CD4-positive, alpha-beta T cell treated with Interleukin-4 for 4 hours (primary cell): ENCODE results near the gene SCUBE1.

Source experiments
- DNase-seq: peaks from one replicate; pipeline ENCODE4 v3.0.0-alpha.2; 2020

SCUBE1 gene

DNA sequence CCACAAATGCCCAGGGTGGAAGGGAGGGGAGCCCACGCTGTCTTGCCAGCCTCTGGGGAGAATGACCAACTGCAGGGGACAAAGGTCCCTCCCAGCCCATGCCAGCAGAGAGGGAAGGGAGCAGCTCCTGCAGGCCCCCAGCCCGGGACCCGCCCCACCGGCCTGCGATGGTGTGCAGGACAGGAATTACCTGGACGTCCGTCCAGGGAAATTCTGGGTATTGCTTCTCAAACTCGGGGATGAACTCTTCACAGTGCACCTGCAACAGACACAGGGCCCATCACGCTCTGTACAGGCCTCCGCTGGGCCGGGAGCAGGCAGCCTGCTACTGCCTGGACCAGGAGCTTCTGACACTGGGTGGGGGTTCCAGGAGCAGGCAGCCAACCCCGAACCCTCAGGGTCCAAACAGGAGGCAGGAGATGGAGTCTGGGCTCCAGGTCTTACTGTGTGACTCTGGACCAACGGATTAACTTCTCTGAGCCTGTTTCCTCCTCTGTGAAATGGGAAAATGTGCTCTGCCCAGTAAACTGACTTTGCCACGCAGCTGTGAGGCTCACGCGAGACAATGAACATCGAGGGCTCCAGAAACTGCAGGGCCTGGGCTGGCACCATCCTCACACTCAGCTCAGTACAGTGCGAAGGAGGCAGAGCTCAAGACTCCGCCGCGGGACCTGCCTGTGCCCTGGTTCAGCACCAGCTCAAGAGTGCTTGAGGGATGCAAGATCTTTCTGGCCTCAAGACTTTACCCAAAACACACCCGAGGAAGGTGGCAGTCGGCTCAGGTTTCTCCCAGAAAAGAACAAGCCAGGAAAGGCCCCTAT is 173.7 kb downstream of the SCUBE1 start:
- DNase-seq = no peak

- DNase-seq = no peak
These were observed 174.5 kb downstream of the SCUBE1 start for GRCh38 chr22:43168471-43169309.

GRCh38 chr22:43167001-43167589 is 176.1 kb downstream of the SCUBE1 start:
- DNase-seq = no peak

- no peak for DNase-seq
These were observed 176.8 kb downstream of the SCUBE1 start for GRCh38 chr22:43166132-43166930.

DNA sequence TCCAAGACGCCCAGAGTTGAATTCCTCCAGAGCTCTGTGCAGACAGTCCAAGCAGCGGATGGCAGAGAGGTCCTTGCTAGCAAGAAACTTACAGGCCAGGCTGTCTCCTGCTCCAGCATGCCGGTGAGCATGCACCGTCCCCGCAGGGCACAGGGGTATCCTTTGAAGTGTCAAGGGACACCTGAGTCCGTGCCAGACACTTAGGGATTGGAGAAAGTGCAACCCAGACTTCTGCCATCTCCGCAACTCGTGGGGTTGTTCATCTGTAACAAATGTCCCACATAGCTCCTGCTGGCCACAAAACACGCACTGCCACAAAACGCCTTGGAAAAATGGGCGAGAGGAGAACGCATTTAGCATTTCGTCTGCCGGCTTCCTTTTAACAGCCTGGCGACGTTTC is 178.5 kb downstream of the SCUBE1 start:
- no peak for DNase-seq

- DNase-seq = no peak
These were observed 179.9 kb downstream of the SCUBE1 start for GRCh38 chr22:43163241-43163795.

- DNase-seq = no peak
These were observed 180.6 kb downstream of the SCUBE1 start for GRCh38 chr22:43162412-43163150.

DNA sequence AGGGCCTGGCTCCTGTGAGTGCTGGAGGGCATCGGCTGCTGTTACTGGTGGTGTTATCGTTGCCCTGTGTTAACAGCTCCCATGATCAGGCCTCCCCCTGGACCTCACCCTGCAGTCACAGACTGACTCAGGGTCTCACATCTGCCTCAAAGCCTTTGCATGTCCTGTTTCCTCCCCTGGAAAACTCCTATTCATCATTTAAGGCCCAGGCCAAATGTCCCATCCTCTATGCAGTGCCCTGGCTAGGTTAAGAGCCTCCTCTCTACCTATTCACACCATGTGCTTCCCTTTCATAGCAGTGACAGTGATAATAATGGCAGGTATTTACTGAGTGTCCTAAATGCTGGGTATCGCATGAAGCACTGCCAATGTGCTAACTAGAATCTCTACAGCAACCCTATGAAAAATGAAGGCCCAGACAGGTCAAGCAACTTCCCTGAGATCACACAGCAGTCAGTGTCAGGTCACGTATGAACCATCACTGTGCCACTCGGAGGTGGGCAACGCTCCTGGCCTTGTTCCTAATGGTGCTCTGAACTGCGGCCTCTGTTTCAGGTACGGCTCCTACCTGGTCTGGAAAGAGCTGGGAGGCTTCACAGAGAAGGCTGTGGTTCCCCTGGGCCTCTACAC is 182.6 kb downstream of the SCUBE1 start:
- no peak for DNase-seq

DNA sequence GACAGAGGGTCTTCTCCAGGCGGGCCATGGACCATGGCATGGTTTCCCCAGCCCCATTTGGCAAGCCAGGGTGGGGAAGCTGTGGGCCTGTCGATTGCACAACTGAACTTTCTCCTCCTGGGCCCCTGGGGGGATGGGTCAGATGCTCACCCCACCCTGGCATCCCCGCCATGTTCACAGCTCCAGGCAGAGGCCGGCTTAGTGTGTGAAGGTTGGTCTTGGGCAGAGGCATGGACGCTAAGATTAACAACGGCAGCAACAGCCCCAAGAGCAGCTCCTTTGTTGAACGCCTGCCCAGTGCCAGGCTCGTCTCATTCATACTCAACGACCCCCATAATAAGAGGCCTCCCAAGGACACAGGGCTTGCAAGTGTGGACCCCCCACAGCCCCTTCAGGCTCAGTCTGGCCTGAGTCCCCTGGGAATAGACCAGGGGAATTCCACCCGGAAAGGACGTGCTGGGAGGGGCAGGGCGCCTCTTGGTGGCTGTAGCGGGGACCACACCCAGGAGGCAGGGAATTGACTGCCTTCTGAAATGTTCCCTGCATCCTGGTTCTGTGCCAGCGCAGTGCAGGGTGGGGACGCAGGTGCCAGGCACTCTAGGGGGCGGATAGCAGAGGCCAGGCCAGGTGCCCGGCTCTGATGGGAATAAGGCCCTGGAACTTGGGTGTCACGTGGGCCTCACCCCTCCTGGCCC is 183.5 kb downstream of the SCUBE1 start:
- DNase-seq = no peak

GRCh38 chr22:43158778-43159483 is 184.2 kb downstream of the SCUBE1 start:
- DNase-seq = no peak

DNA sequence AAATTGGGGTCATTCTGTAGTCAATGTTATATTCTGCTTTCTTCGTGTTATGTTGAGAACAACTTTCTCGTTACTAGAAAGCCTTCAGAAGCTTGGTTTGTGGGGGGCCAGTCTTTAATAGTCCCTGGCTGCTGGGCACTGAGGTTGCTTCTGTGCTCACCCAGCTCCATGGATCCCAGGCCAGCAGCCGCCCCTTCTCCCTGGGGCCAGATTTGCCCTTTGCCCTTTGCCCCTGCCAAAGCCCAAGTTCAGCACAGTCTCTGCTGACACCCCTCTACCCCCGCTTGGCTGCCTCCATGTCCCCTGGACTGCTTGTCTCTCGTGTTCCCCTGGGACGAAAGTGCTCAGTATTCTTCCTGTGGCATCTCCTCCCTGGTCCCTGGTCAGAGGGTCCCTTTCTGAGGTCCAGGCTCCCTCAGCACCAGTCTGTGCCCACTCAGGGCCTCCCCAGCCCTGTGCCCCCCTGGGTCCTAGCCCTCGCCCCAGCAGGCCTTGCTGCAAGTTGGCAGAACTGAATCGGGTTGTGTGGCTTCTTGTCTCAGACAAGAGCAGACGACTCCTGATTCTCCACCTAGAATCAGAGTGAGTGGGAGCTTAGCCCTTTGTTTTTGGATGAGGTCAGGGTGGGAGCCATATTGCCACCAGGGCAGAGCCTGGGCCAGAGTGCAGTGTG is 185.2 kb downstream of the SCUBE1 start:
- DNase-seq = no peak

GRCh38 chr22:43156413-43156812 is 186.8 kb downstream of the SCUBE1 start:
- no peak for DNase-seq

DNA sequence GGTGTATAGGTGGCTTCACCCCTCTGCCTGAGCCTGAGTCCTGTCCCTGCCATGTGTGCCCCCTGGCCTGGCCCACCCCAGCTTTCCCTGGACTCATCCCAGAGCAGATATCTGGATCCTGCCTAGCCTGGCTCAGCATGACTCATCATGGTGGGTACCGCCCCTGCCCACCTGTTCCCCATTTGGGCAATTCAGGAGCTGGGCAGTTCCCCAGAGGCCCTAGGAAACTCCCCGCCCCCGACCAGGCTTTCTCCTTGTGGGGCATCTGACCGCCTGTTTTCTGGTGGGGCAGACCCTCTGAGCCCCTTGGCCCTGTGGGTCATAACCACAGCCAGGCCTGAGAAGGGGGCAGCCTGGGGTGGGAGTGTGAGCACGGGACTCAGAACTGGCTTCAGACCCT is 187.4 kb downstream of the SCUBE1 start:
- DNase-seq = no peak

DNA sequence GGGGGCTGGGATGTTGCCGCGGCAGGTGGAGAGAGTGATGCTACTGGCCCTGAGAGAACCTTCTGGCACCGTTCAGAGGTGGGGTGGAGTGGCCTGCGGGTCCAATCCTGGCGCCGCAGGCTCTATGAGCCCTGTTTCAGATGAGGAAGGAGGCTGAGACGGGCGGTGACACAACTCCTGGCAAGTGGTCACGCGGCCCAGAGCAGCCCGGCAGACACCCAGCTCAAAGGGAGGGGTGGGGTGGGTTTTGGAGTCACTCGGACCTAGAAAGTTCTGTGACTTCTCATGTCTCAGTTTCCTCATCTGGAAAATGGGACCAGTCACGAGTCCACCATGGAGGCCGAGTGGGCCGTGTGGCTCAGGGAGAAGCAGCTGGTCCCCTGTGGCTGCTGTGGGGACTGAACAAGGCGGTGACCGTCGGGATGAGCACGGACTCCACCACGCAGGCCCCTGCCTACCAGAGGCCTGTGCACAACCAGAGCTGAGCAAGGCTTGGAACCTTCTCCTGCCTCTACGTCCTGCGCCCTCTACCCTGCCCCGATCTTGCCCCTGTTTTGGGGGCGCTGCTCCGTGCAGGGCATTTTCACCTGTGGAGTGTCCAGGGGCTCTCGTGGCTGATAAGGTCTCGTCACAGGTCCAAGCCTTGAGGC is 188.2 kb downstream of the SCUBE1 start:
- no peak for DNase-seq

DNA sequence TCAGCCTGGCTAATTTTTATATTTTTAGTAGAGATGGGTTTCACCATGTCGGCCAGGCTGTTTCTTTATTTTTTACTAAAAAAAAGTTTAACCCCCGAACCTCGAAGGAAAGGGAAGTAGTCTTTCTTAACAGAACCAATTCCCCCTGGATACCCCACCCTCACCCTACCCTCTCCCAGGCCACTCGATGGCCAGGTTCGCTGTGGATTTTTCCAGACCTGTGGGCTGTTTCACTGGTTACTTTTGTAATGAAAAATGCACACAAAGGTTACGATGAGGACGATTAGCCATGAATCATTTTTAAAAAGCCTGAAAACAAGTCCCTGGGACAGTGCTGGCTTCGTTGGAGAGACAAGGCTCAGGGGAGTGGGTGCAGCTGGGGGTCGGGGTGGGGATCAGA is 189.3 kb downstream of the SCUBE1 start:
- DNase-seq = no peak

GRCh38 chr22:43152357-43153071 is 190.7 kb downstream of the SCUBE1 start:
- peak; percentile 57 for DNase-seq

- no peak for DNase-seq
These were observed 191.2 kb downstream of the SCUBE1 start for GRCh38 chr22:43152003-43152356.
